Choroid plexus epithelial cell (primary cell): ENCODE results near the gene FRMD4A.
A peak's percentile ranks its signal among the peaks of the same experiment; 100 is the strongest.

Experiments
- DNase-seq: peaks from one replicate; pipeline ENCODE4 v3.0.0-alpha.2; 2010; ENCODE audit warnings: low read depth
- H3K4me3 ChIP-seq: 2 replicates; pipeline ENCODE4 v1.5.1; 2011; ENCODE audit warnings: low read depth, mild to moderate bottlenecking, control low read depth, low read length, moderate library complexity
- TF ChIP-seq, protein P1 (sequence below): conservative IDR thresholded peaks from 2 replicates; pipeline ENCODE4 v1.5.1; 2011; ENCODE audit warnings: low read depth, mild to moderate bottlenecking, control low read depth, inconsistent platforms, low read length, moderate library complexity

Gene FRMD4A

DNA sequence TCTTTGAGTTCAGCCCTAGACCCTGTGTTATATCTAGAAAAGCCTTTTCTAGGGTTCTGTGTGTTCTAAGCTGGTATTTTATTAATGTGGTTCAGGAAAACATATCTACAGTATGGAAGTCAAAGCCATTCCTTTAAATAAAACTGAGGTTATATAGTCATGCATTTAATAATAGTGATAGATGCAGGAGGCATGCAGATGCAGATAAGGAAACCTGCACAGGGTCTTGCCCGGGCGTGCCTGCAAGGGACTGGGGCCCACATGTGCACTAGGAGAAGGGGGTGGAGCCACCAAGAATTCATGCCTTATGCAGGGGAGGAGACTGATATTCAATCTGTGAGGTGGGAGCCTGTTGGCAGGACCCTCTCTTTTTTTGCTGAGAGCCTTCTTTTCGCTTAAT lies 572.4 kb downstream of the FRMD4A start:
- TF ChIP-seq, protein P1, sequence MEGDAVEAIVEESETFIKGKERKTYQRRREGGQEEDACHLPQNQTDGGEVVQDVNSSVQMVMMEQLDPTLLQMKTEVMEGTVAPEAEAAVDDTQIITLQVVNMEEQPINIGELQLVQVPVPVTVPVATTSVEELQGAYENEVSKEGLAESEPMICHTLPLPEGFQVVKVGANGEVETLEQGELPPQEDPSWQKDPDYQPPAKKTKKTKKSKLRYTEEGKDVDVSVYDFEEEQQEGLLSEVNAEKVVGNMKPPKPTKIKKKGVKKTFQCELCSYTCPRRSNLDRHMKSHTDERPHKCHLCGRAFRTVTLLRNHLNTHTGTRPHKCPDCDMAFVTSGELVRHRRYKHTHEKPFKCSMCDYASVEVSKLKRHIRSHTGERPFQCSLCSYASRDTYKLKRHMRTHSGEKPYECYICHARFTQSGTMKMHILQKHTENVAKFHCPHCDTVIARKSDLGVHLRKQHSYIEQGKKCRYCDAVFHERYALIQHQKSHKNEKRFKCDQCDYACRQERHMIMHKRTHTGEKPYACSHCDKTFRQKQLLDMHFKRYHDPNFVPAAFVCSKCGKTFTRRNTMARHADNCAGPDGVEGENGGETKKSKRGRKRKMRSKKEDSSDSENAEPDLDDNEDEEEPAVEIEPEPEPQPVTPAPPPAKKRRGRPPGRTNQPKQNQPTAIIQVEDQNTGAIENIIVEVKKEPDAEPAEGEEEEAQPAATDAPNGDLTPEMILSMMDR: no peak
- peak; percentile 52 for DNase-seq
- no peak overlapping the region for H3K4me3 ChIP-seq

DNA sequence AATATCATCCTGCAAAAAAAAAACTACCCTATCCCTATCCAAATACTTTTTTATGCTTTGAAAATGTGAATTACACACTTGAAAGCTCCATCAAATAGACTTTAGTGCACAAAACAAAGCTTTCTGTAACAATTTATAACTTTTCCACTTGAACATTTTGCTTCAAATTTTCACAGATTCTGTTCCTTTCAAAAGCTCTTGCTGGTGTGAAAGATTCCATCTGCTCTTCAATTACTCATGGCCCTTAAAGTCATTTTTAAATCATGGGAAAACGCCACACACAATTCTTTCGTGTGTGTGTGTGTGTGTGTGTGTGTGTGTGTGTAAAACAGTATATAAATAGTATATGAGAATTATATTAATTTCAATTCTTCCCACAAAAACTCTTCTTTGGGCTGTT lies 576.4 kb downstream of the FRMD4A start:
- no peak overlapping the region for H3K4me3 ChIP-seq
- no peak for DNase-seq
- TF ChIP-seq, protein P1: no peak

- no peak overlapping the region for H3K4me3 ChIP-seq
- TF ChIP-seq, protein P1: no peak
- DNase-seq: no peak
Observed at GRCh38 chr10:13751191-13751764, 579.4 kb downstream of the FRMD4A start.

DNA sequence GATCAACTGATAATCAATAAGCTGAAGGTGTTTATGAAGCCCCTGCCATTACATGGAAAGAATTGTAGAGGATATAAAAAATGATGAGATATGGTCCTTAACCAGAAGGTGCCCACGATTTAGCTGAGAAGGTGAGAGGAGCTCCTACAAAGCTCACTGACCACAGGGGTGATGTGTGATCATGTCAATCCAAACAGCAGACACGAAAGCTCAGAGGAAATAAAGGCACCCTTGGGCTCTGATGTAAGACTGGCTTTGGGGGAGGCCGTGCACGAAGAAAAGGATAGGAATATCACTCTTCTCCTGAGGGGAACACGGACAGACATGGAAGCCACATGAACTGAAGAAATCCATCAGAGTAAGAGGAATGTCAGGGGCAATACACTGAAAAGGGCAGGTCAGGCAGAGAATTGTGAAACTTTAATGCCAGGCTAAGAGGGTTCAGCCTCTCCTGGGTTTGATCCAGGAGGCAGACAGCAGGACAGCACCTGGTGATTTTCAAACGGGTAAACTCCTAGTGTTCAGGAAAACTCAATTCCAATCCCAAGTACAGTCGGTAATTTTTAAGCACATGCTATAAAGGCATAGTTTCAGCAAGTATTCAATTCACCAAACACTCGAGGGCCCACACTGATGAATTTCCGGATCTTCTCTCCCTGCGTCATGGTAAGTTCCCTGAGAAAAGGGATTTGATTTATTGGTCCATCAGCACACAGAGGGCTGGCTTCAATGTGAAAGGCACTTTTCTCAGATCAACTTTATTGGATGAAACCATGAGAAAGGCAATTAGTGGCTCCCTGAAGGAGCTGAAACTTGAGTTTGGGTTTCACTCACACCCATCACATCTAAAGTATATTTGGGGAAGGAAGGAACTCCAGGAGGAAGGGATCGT lies 580.2 kb downstream of the FRMD4A start:
- TF ChIP-seq, protein P1: no peak
- no peak for DNase-seq
- no peak overlapping the region for H3K4me3 ChIP-seq

GRCh38 chr10:13745271-13745670 lies 585.5 kb downstream of the FRMD4A start:
- TF ChIP-seq, protein P1: no peak
- no peak overlapping the region for H3K4me3 ChIP-seq
- no peak for DNase-seq

GRCh38 chr10:13743963-13744362 lies 586.8 kb downstream of the FRMD4A start:
- H3K4me3 ChIP-seq: no peak overlapping the region
- TF ChIP-seq, protein P1: no peak
- DNase-seq: no peak
